Sigmoid colon (tissue), 7 donors: Measurements from ENCODE around the gene LDB2. TPM values are rescaled to one million over a fixed set of nuclear protein-coding genes. Genes with fewer than 3 reads are reported as not detected.

Source experiments
- DNase-seq: peaks from one replicate; pipeline ENCODE4 v3.0.0-alpha.2; 2019
- H3K27ac ChIP-seq, 4 donors: fragments of 200-600 bp; sonication (generic); one replicate each; pipeline ENCODE4 v1.5.1; 2016 to 2019; ENCODE audit warnings: mild to moderate bottlenecking in 1 of 4
- H3K27me3 ChIP-seq, 3 donors: fragments of 200-600 bp; sonication (generic); one replicate each; pipeline ENCODE4 v1.5.1; 2019; ENCODE audit warnings: mild to moderate bottlenecking in 1 of 3
- H3K36me3 ChIP-seq, 4 donors: fragments of 200-600 bp; sonication (generic); one replicate each; pipeline ENCODE4 v1.5.1; 2016 to 2019
- H3K4me1 ChIP-seq, 4 donors: fragments of 200-600 bp; sonication (generic); one replicate each; pipeline ENCODE4 v1.5.1; 2017 to 2019
- H3K4me3 ChIP-seq, 4 donors: fragments of 200-600 bp; sonication (generic); one replicate each; pipeline ENCODE4 v1.5.1; 2017 to 2019; ENCODE audit warnings: mild to moderate bottlenecking in 2 of 4, moderate library complexity in 1 of 4
- H3K9me3 ChIP-seq, 4 donors: fragments of 200-600 bp in 3 of 4; sonication (generic) in 3 of 4; one replicate each; pipeline versions ENCODE4 v1.5.1 to v1.6.1; 2013 to 2019
- EP300 ChIP-seq, 4 donors: sonication (generic); formaldehyde crosslinking; IDR thresholded peaks; one replicate each; pipeline ENCODE4 v1.6.1; 2017; ENCODE audit warnings: antibody characterized with exemption in 4 of 4
- POLR2A ChIP-seq, 2 donors: fragments of 450-650 bp; IDR thresholded peaks; one replicate each; pipeline ENCODE4 v1.6.1; 2016; ENCODE audit warnings: antibody characterized with exemption in 2 of 2, mild to moderate bottlenecking in 2 of 2, moderate library complexity in 2 of 2
- POLR2AphosphoS5 ChIP-seq, 4 donors: sonication (generic); formaldehyde crosslinking; IDR thresholded peaks; one replicate each; pipeline ENCODE4 v1.6.1; 2017; ENCODE audit warnings: antibody characterized with exemption in 4 of 4
- WGBS, 2 donors: extraction: QIAGEN DNeasy Blood & Tissue Kit; methylation state at CpG; one replicate each; pipeline ENCODE4 v1.1.7; 2013; 5-methylcytosine and 5-hydroxymethylcytosine counted together
- intact Hi-C: fragments of 100-400 bp; cut with DNase I; formaldehyde crosslinking; loops from one replicate; pipeline ENCODE4 v1.15.1; 2023
- polyA plus RNA-seq, 3 donors: library from polyadenylated mRNA; stranded (reverse); fragments of 200-250 nt; gene quantifications; one replicate each; pipeline ENCODE4 v1.2.3, GENCODE V29; 2013
- total RNA-seq, 4 donors: library from RNA; depleted of rRNA; stranded (reverse); fragments of >200 nt; gene quantifications; one replicate each; pipeline ENCODE4 v1.1.0, GENCODE V29; 2016
- TF ChIP-seq, protein P1 (sequence below), 4 experiments: fragments of 450-650 bp in 3 of 4; fragments of 200-600 bp in 1 of 4; IDR thresholded peaks; one replicate each; pipeline ENCODE4 v1.5.1; 2016 to 2019; ENCODE audit warnings: antibody characterized with exemption in 4 of 4, mild to moderate bottlenecking in 3 of 4, moderate library complexity in 2 of 4
- donor health status: healthy with polysubstance abuse.
- donor health status: Bipolar disorder and iron deficiency.
- donor health status: healthy.

Gene LDB2
- total and polyA plus RNA-seq, 7 donors, result 2.1 to 28.5 (median 18.3) TPM

DNA sequence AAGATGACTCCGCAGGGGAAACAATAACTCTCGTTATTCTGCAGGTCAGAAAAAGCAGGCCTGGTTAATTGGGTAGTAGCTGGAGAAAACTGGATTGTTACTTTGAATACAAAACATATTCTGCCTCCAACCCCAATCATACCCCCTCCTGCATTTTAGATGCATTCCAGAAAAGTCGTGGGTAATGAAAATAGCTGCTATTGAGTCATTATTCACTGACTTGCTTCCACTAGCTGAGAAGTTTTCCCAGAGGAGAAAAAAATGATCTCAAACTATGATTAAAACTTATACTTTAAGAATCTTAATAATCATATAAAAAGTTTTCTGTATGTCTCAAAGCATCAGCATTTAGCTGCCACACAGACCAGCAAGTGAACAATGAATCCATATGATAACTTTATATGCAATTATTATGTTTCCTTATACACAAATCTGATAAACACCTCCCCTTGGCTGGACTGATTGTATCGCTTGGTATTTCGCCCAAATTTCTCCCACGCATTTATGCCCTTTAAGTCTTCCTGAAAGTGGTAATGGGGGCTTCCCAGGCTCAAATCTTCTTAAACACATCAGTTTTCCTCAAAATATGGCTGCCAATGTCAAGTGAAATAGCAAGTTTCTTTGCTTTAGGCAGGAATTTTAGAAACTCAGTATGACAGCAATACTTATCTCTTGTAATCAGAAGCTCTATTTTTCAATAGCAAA lies 181.0 kb downstream of the LDB2 start:
- Histone ChIP-seq H3K36me3 (no peaks in the 10 kb centered on the region), H3K4me3 (no peak overlapping the region), H3K4me1 (no peaks in the 10 kb centered on the region), H3K27me3 (no peaks in the 10 kb centered on the region), H3K9me3 (no peaks in the 10 kb centered on the region), H3K27ac (no peak overlapping the region)
- TF ChIP-seq POLR2AphosphoS5 (IDR thresholded peaks at IDR 0.05) (no peak), EP300 (IDR thresholded peaks at IDR 0.05) (no peak), POLR2A (IDR thresholded peaks at IDR 0.05) (no peak)
- TF ChIP-seq, protein P1, sequence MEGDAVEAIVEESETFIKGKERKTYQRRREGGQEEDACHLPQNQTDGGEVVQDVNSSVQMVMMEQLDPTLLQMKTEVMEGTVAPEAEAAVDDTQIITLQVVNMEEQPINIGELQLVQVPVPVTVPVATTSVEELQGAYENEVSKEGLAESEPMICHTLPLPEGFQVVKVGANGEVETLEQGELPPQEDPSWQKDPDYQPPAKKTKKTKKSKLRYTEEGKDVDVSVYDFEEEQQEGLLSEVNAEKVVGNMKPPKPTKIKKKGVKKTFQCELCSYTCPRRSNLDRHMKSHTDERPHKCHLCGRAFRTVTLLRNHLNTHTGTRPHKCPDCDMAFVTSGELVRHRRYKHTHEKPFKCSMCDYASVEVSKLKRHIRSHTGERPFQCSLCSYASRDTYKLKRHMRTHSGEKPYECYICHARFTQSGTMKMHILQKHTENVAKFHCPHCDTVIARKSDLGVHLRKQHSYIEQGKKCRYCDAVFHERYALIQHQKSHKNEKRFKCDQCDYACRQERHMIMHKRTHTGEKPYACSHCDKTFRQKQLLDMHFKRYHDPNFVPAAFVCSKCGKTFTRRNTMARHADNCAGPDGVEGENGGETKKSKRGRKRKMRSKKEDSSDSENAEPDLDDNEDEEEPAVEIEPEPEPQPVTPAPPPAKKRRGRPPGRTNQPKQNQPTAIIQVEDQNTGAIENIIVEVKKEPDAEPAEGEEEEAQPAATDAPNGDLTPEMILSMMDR (IDR thresholded peaks at IDR 0.05), result no peak
- 68 to 75% methylated on average over 6 of the region's 6 CpGs for WGBS, 2 donors
- no peak for DNase-seq
- intact Hi-C loops, result no loop called here

DNA sequence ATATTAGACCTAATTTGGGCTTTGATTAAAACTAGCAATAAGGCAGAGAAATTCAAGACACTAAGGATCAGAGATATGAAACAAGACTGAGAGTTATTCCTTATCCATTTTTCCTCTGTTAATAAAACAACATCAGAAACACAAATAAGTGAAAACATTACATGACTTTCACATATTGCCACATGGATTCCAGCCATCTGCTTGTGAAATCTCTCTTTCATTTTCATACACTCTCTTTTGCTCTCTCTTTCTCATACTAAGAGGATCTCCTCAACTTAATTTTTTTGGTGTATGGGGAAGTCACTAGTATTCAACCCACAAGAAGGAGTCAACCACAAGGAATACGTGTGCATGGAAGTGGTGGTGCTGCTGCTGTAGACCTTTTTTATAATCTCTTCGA lies 183.0 kb downstream of the LDB2 start:
- Histone ChIP-seq H3K4me1 (no peaks in the 10 kb centered on the region), H3K27me3 (no peaks in the 10 kb centered on the region), H3K4me3 (no peak overlapping the region), H3K36me3 (no peaks in the 10 kb centered on the region), H3K27ac (no peak overlapping the region), H3K9me3 (no peaks in the 10 kb centered on the region)
- DNase-seq, result no peak
- 77 to 82% methylated on average over 2 of the region's 2 CpGs for WGBS, 2 donors
- TF ChIP-seq POLR2A (IDR thresholded peaks at IDR 0.05), result no peak
- TF ChIP-seq, protein P1 (IDR thresholded peaks at IDR 0.05), result no peak
- no peak for TF ChIP-seq EP300 (IDR thresholded peaks at IDR 0.05)
- TF ChIP-seq POLR2AphosphoS5 (IDR thresholded peaks at IDR 0.05), result no peak
- intact Hi-C loops, result no loop called here

DNA sequence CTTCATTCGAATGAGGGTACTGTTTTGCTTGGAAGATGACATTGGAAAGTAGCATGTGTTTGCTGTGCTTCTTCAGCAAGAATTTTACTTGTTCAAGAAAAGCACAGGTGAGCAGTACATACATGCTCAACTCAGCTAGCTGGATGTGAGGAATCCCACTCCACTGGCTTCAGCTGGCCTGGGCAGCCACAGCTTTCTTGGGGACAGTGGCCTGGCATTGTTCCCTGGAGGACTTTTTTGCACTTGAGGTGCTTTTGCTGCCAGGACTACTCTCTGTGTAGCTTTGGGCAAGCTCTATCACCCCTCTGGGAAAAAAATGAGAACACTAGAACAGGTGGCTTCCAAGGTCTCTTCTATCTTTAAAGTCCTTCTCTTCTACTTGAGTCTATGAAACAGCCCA lies 184.3 kb downstream of the LDB2 start:
- 81 to 83% methylated on average over 1 of the region's 1 CpG for WGBS, 2 donors
- no peak for TF ChIP-seq EP300 (IDR thresholded peaks at IDR 0.05)
- TF ChIP-seq, protein P1 (IDR thresholded peaks at IDR 0.05), result no peak
- no peak for TF ChIP-seq POLR2AphosphoS5 (IDR thresholded peaks at IDR 0.05)
- no peak for TF ChIP-seq POLR2A (IDR thresholded peaks at IDR 0.05)
- intact Hi-C loops, result no loop called here
- no peaks in the 10 kb centered on the region for H3K36me3 ChIP-seq
- no peak for DNase-seq
- no peak overlapping the region for H3K4me3 ChIP-seq
- no peak overlapping the region for H3K27ac ChIP-seq
- no peaks in the 10 kb centered on the region for H3K27me3 ChIP-seq
- no peaks in the 10 kb centered on the region for H3K4me1 ChIP-seq
- H3K9me3 ChIP-seq, result no peaks in the 10 kb centered on the region

DNA sequence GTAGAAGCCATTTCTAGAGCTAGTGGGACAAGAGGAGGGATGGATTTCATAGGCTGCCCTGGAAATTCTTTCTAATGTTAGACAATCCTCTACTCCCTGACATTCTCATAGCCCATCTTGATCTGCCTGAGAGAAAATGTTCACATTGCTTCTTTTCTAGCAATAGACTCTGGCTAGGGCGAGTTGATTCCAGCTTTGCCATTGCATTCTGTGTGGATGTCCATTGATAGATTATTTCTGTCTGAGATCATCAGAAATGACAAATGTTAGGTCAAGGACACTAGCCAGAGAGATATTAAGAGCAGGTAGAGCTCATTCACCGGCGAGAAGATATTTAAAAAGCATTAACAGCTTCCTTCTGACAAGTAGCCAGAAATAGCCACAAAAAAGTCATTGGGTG lies 184.7 kb downstream of the LDB2 start:
- no peaks in the 10 kb centered on the region for H3K9me3 ChIP-seq
- no peaks in the 10 kb centered on the region for H3K27me3 ChIP-seq
- H3K4me1 ChIP-seq, result no peaks in the 10 kb centered on the region
- TF ChIP-seq POLR2AphosphoS5 (IDR thresholded peaks at IDR 0.05) (no peak), POLR2A (IDR thresholded peaks at IDR 0.05) (no peak), EP300 (IDR thresholded peaks at IDR 0.05) (no peak)
- TF ChIP-seq, protein P1 (IDR thresholded peaks at IDR 0.05), result no peak
- DNase-seq, result no peak
- 88 to 92% methylated on average over 3 of the region's 3 CpGs for WGBS, 2 donors
- H3K4me3 ChIP-seq, result no peak overlapping the region
- intact Hi-C loops, result no loop called here
- no peaks in the 10 kb centered on the region for H3K36me3 ChIP-seq
- no peak overlapping the region for H3K27ac ChIP-seq

DNA sequence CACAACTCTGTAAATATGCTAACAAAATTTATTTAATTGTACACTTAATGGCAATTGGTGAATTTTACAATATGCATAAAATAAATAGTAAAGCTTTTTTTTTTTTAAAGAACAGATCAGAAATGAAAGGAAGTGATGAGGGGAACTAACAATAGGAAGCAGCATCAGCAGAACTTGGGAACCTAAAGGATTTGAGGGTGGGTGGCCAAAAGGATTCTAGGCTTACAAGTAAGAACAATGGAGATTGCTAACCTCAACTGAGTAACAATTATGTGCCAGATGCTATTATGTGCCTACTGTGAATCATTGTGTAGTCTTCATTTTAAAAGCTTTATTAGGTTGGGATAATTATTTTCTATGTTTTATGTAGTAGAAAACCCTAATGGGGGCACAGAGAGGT lies 185.2 kb downstream of the LDB2 start:
- H3K27ac ChIP-seq, result no peak overlapping the region
- H3K36me3 ChIP-seq, result no peaks in the 10 kb centered on the region
- no peak for TF ChIP-seq POLR2A (IDR thresholded peaks at IDR 0.05)
- no peak for TF ChIP-seq EP300 (IDR thresholded peaks at IDR 0.05)
- TF ChIP-seq, protein P1 (IDR thresholded peaks at IDR 0.05), result no peak
- no peak for TF ChIP-seq POLR2AphosphoS5 (IDR thresholded peaks at IDR 0.05)
- no peaks in the 10 kb centered on the region for H3K4me1 ChIP-seq
- no peaks in the 10 kb centered on the region for H3K9me3 ChIP-seq
- no peaks in the 10 kb centered on the region for H3K27me3 ChIP-seq
- no peak for DNase-seq
- H3K4me3 ChIP-seq, result no peak overlapping the region
- intact Hi-C loops, result no loop called here
